ENCODE data around the gene CTIF.

GRCh38 chr18:48611203-48611602 lies 72.4 kb downstream of the CTIF start:
- TF ChIP-seq CTCF (IDR thresholded peaks at IDR 0.05) (no peak), POLR2A (IDR thresholded peaks at IDR 0.05) (no peak)
